Mucosa of stomach (tissue), 1 donor: Measurements from ENCODE around the gene NEK1.

Experiments used
- H3K27me3 ChIP-seq: one replicate; pipeline ENCODE4 v1.7.0; 2013; ENCODE audit warnings: mild to moderate bottlenecking, low read length; ENCODE audit not compliant: control insufficient read depth, insufficient read depth
- H3K36me3 ChIP-seq: one replicate; pipeline ENCODE4 v1.7.0; 2013; ENCODE audit warnings: low read length; ENCODE audit not compliant: control insufficient read depth, insufficient read depth
- H3K4me1 ChIP-seq: one replicate; pipeline ENCODE4 v1.7.0; 2013; ENCODE audit warnings: mild to moderate bottlenecking, low read length; ENCODE audit not compliant: control insufficient read depth, insufficient read depth
- H3K4me3 ChIP-seq: one replicate; pipeline ENCODE4 v1.7.0; 2013; ENCODE audit warnings: low read length
- H3K9ac ChIP-seq: one replicate; pipeline ENCODE4 v1.7.0; 2013; ENCODE audit warnings: mild to moderate bottlenecking, low read length, moderate library complexity
- H3K9me3 ChIP-seq: one replicate; pipeline ENCODE4 v1.7.0; 2013; ENCODE audit warnings: mild to moderate bottlenecking, low read length, moderate library complexity; ENCODE audit not compliant: control insufficient read depth
- donor health status: Pancreatic carcinoma.

Gene NEK1

GRCh38 chr4:169611157-169611556, 1.2 kb downstream of the NEK1 start:
- no peak overlapping the region for H3K9ac ChIP-seq
- no peaks in the 10 kb centered on the region for H3K9me3 ChIP-seq
- no peak overlapping the region for H3K4me3 ChIP-seq
- H3K36me3 ChIP-seq = no peaks in the 10 kb centered on the region
- peaks cover 7% of the 10 kb centered on the region for H3K4me1 ChIP-seq
- no peaks in the 10 kb centered on the region for H3K27me3 ChIP-seq

DNA sequence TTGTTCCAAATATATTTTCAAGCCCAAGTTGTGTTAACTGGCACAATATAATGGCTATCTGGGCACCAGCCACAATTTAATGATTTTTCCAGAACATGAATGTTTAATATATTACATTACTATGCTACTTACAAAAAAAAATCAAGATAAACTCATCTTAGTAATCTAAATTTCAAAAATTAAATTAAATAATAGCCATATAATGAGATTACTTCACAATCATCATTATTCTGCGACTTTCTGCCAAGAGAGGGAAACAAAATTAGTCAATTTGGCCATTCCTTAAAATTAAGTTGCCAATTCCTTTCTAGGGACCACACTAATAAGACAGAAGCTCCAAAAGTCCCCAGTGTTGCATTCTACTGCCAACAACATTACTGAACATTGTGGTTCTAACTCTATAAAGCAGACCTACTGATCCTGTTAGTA, 7.5 kb downstream of the NEK1 start:
- H3K4me3 ChIP-seq = no peak overlapping the region
- no peak overlapping the region for H3K9ac ChIP-seq
- H3K27me3 ChIP-seq = no peaks in the 10 kb centered on the region
- H3K36me3 ChIP-seq = no peaks in the 10 kb centered on the region
- H3K4me1 ChIP-seq = no peaks in the 10 kb centered on the region
- no peaks in the 10 kb centered on the region for H3K9me3 ChIP-seq

GRCh38 chr4:169604131-169604900, 8.1 kb downstream of the NEK1 start:
- Histone ChIP-seq H3K9me3 (no peaks in the 10 kb centered on the region), H3K4me1 (no peaks in the 10 kb centered on the region), H3K9ac (no peak overlapping the region), H3K4me3 (no peak overlapping the region), H3K36me3 (no peaks in the 10 kb centered on the region), H3K27me3 (no peaks in the 10 kb centered on the region)

DNA sequence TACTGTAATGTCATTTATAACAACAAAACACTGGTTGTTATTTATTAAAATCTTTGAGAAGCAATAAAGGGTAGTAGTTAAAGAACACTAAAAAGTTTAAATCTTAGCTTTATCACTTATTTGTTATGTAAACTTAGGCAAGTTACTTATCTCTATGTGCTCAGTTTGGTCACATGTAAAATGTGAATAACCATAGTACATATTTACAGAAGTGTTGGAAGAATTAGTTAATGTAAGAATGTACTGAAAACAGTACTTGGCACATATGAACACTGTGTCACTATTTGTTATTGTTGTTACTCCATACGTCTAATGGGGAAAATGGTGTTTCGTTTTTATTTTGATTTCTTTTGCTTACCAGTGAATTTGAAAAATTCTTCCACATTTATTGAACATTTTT, 9.1 kb downstream of the NEK1 start:
- Histone ChIP-seq H3K9ac (no peak overlapping the region), H3K9me3 (no peaks in the 10 kb centered on the region), H3K4me1 (no peaks in the 10 kb centered on the region), H3K27me3 (no peaks in the 10 kb centered on the region), H3K36me3 (no peaks in the 10 kb centered on the region), H3K4me3 (no peak overlapping the region)

GRCh38 chr4:169601016-169601771, 11.2 kb downstream of the NEK1 start:
- Histone ChIP-seq H3K9me3 (no peaks in the 10 kb centered on the region), H3K27me3 (no peaks in the 10 kb centered on the region), H3K36me3 (no peaks in the 10 kb centered on the region)

GRCh38 chr4:169594560-169595195, 17.7 kb downstream of the NEK1 start:
- Histone ChIP-seq H3K9me3 (no peaks in the 10 kb centered on the region), H3K4me3 (no peak overlapping the region), H3K36me3 (no peaks in the 10 kb centered on the region), H3K9ac (no peak overlapping the region), H3K27me3 (no peaks in the 10 kb centered on the region), H3K4me1 (no peaks in the 10 kb centered on the region)

More at GRCh38 chr4:169601016-169601771, 11.2 kb downstream of the NEK1 start:
- no peak overlapping the region for H3K4me3 ChIP-seq
- no peaks in the 10 kb centered on the region for H3K4me1 ChIP-seq
- H3K9ac ChIP-seq = no peak overlapping the region

- Histone ChIP-seq H3K36me3 (no peaks in the 10 kb centered on the region), H3K4me1 (no peaks in the 10 kb centered on the region), H3K4me3 (no peak overlapping the region), H3K27me3 (no peaks in the 10 kb centered on the region), H3K9ac (no peak overlapping the region), H3K9me3 (no peaks in the 10 kb centered on the region)
These were observed 19.3 kb downstream of the NEK1 start for GRCh38 chr4:169593050-169593560.

GRCh38 chr4:169583563-169583962, 28.8 kb downstream of the NEK1 start:
- no peaks in the 10 kb centered on the region for H3K27me3 ChIP-seq
- no peaks in the 10 kb centered on the region for H3K9me3 ChIP-seq
- H3K4me1 ChIP-seq = no peaks in the 10 kb centered on the region
- no peak overlapping the region for H3K9ac ChIP-seq
- no peaks in the 10 kb centered on the region for H3K36me3 ChIP-seq
- no peak overlapping the region for H3K4me3 ChIP-seq

- no peaks in the 10 kb centered on the region for H3K36me3 ChIP-seq
- no peak overlapping the region for H3K4me3 ChIP-seq
These were observed 29.7 kb downstream of the NEK1 start for GRCh38 chr4:169582706-169583105.

GRCh38 chr4:169582203-169582602, 30.2 kb downstream of the NEK1 start:
- Histone ChIP-seq H3K4me3 (no peak overlapping the region), H3K36me3 (no peaks in the 10 kb centered on the region), H3K27me3 (no peaks in the 10 kb centered on the region), H3K4me1 (no peaks in the 10 kb centered on the region), H3K9ac (no peak overlapping the region), H3K9me3 (no peaks in the 10 kb centered on the region)

More at GRCh38 chr4:169582706-169583105, 29.7 kb downstream of the NEK1 start:
- no peaks in the 10 kb centered on the region for H3K27me3 ChIP-seq
- no peaks in the 10 kb centered on the region for H3K9me3 ChIP-seq
- H3K4me1 ChIP-seq = no peaks in the 10 kb centered on the region
- no peak overlapping the region for H3K9ac ChIP-seq

GRCh38 chr4:169573889-169574288, 38.5 kb downstream of the NEK1 start:
- Histone ChIP-seq H3K9me3 (no peaks in the 10 kb centered on the region), H3K4me3 (no peak overlapping the region), H3K36me3 (peaks cover 5% of the 10 kb centered on the region)

DNA sequence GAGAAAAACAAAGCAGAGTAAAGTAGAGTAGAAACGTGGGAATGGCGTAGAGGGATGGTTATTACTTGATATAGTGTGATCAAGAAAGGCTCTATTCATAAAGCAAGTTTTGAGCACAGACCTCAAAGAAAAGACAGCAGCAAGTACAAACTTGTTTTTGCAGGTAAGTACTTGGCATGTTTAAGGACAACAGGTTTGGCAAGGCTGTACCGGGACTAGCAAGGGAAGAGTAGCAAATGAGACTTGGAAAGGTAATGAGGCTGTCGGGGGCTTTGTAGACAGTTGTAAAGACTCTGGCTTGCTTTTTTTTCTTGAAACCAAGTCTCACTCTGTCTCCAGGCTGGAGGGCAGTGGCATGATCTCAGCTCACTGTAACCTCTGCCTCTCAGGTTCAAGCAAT, 40.9 kb downstream of the NEK1 start:
- no peaks in the 10 kb centered on the region for H3K4me1 ChIP-seq
- no peaks in the 10 kb centered on the region for H3K9me3 ChIP-seq
- H3K4me3 ChIP-seq = no peak overlapping the region
- no peaks in the 10 kb centered on the region for H3K27me3 ChIP-seq
- H3K36me3 ChIP-seq = peaks cover 5% of the 10 kb centered on the region
- H3K9ac ChIP-seq = no peak overlapping the region

More at GRCh38 chr4:169573889-169574288, 38.5 kb downstream of the NEK1 start:
- Histone ChIP-seq H3K9ac (no peak overlapping the region), H3K27me3 (no peaks in the 10 kb centered on the region), H3K4me1 (no peaks in the 10 kb centered on the region)
